Astrocyte (in vitro differentiated cells and primary cell): ENCODE measurements around the gene FUT6.

Experiments used
- CTCF ChIP-seq: IDR thresholded peaks from 2 replicates; pipeline ENCODE4 v1.5.1; 2011; ENCODE audit warnings: low read depth, mild to moderate bottlenecking, inconsistent platforms, low read length, moderate library complexity; ENCODE audit not compliant: insufficient read depth
- EZH2 ChIP-seq: IDR thresholded peaks from 2 replicates; pipeline ENCODE4 v1.6.1; 2012; ENCODE audit warnings: mild to moderate bottlenecking, low read length, inconsistent platforms; ENCODE audit not compliant: insufficient read depth

DNA sequence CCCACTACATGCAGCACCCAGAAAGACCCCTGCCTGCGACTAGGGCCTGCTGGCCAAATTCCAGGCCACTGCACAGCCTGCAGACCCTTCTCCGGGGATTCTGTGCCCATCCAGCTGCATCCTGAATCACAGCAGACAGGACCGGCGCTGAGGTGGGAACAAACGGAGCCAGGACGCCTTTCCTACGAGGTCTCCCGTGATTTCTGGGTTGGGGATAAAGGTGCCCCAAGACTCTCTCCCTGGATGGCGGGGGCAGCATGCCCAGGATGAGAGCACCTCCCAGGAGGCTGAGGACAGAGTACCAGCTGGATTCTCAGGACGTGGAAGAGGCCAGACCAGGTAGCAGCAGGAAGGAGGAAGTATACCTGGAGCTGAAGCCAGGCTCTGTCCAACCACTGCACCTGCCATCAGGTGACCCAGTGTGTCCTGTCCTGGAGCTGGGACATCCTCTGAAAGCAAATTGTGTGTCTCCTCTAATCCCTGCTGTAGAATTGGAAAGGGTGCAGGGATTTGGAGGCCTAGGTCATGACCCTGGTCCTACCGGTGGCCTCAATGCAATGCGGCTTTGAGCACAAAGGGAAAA, 34.2 kb upstream of the FUT6 start:
- TF ChIP-seq CTCF (no peak), EZH2 (no peak)
